Activated T-cell treated with anti-CD3 and anti-CD28 coated beads for 4 hours (primary cell): ENCODE data around the gene MSI1.

Experiments
- DNase-seq: peaks from one replicate; pipeline ENCODE4 v3.0.0-alpha.2; 2020

MSI1 gene

DNA sequence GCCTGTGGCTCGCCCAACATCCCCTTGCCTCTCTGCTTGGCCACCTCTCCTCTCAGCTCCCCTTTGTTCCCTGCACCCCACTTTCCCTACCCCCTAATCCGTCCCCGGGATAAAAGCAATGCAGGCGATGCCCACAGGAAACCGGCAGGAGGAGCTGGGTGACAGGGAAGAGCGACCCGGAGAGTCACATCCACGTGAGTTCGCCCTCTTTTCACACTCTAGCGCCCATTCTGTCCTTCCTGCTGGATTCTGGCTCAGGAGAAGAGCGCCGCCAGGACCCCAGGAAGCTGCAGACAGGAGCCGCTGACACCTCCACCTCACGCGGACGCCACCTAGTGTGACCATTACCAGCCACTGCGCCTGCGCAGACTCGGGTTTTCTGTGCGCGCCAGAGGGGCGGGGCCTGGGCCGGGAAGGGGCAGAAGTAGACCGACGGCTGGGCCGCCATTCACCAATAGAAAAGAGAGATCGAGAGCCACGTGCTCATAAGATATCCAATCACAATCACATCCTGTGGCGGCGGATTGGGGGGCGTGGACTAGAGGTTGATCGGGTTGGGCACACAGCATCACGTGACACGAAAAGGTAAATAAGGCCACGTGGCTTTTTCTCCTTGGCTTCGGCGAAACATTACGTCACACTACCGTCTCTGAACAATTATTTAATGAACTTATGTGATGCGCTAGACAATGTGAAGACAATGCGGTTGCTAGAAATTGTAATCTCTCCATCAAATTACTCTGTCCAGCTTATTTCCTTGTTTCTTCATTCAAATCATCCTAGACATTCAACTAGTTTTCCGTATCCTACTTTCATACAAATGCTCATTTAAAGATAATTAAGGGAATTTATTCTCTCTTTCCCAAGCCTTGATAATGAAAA, 51.5 kb downstream of the MSI1 start:
- peak; percentile 100 for DNase-seq

DNA sequence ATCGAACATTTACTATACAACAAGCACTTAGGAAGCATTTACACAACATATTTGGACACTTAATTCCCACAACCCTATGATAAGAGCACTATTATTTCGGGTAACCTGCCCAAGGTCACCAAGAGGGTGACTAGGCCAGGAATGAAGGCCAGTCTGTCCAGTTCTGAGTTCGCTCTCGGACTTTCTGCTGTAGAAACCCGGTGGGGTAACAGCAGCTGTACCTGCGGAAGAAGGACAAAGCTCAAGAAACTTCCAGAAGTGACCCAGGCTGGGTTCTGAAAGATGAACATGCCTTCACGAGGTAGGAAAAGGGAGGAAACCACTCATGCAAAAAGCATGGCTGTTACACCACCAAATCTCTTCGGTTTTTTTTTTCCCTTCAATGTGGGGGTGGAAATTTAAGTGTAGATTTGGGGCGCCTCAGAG, 52.2 kb downstream of the MSI1 start:
- DNase-seq, result no peak

DNA sequence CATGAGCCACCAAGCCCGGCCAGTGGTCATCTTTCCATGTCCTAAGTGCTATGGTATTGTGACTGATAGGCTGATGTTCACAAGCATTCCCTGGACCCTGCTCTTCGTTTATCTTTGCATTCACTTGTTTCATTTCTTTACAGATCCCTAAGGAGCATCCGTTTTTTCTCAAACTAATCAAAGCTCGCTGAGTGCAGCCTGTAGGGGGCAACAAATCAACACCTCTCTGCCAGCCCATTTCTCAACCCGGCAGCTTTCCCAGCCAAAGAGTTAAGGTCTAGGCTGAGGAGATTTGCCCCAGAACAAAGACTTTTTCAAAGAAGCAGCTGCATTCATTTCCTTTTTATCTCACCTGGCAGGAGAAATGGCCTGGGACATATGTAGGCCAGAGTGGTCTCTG, 54.7 kb downstream of the MSI1 start:
- no peak for DNase-seq

DNA sequence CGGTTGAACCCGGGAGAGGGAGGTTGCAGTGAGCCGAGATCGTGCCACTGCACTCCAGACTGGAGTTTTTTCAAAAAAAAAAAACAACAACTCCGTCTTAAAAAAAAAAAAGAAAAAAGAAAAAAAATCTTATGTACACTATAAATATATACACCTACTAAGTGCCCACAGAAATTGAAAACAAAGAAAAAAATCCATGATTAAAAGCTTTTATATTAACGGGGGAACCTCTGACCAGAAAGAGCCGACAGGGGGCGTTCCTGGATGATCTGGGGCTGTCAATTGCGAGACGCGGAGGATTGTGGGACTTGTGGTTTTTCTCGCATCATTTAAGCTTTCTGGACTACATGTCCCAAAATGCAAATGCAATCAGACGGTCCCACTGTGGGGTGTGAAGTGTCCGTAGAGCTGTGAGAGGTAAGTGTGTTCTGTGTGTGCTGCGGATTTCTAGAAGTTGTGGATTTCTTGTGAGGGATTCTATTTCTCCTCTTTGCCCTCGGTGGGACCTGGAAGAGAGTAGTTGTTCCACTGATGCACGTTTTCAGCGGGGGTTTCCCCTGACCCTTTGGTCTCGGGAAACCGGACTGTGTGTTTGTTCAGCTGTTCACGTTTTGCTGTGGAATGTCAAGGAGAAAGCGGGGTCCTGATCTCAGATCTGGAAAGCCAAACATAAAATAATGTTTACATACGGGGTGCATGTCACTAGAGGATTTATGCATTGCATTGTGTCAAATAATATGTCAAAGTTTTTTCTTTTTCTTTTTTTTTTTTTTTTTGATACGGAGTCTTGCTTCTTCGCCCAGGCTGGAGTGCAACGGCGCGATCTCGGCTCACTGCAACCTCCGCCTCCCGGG, 66.8 kb downstream of the MSI1 start, which contains the start of gene SIRT4:
Gene SIRT4 (plus strand): TSS at position 360 of the 854 bp plus-strand sequence. CDS start 1,241 bp downstream, outside the sequence.
- peak; percentile 86 for DNase-seq

DNA sequence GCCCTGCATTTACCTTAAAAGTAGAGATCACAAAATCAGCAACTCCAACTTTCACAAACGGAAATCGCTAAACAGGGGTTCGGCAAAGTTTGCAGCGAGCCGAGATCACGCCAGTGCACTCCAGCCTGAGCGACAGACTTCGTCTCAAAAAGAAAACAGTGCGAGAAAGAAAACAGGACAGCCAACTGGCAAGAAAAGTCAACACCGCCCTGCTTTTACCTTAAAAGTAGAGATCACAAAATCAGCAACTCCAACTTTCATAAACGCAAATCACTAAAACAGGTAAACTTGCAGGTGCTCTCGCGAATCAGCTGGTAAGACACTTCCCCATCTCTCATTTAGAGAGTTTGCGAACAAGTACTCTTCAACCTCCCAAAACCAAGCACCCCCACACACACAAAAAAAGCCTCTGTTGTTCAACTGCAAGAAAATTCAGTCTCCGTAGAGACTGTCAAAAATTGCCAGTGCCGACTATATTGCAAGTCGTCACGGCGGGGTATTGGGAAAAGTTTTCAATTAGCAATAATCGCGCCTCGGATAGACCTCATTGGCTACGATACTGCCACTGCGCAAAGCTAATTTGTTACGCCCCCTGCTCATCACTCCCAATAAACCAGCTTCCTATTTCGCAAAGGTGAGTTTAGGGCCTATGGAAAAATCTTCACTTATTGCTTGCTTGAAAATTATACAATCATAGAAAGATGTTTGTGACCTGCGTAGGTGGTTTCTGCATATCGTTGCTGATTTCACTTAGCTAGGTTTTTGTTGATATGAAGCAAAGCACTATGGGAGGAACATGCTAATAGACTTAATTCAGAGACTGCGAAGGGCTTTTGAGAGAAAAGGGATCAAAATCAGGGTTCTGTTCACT, 76.1 kb downstream of the MSI1 start, which contains the start of gene RNU4-1:
Gene RNU4-1 (minus strand): TSS at position 577 of the 871 bp plus-strand sequence.
- DNase-seq, result peak; percentile 67

DNA sequence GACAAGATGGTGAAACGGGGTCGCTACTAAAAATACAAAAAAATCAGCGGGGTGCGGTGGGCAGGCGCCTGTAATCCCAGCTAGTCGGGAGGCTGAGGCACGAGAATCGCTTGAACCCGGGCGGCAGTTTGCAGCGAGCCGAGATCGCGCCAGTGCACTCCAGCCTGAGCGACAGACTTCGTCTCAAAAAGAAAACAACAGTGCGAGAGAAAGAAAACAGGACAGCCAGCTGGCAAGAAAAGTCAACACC, 76.6 kb downstream of the MSI1 start:
- DNase-seq, result peak; percentile 17
